GM12892 (cell line): Measurements from ENCODE around the gene RAET1E.

Experiments used
- POLR2A ChIP-seq: IDR thresholded peaks from 2 replicates; pipeline ENCODE4 v1.6.1; 2011; ENCODE audit warnings: low read depth, low read length, control low read depth
- POLR2AphosphoS5 ChIP-seq: IDR thresholded peaks from 2 replicates; pipeline ENCODE4 v1.6.1; 2011; ENCODE audit warnings: low read depth, low read length, control low read depth

GRCh38 chr6:149885888-149886287 is 12.0 kb downstream of the RAET1E start:
- no peak for TF ChIP-seq POLR2AphosphoS5
- TF ChIP-seq POLR2A: no peak
